Gastroesophageal sphincter (tissue), 4 donors: ENCODE data around the gene MILR1. TPM values are rescaled to one million over a fixed set of nuclear protein-coding genes. Genes with fewer than 3 reads are reported as not detected.
"Not testable (repeated sequence)": the region's sequence is repeated elsewhere in the genome, so short reads cannot be mapped to it uniquely, and the experiment has no call there.

Experiments used
- ATAC-seq: fragments of 150-250 bp; one replicate; pipeline ENCODE4 v1.9.1; 2016; ENCODE audit warnings: mild to moderate bottlenecking, moderate library complexity
- H3K27ac ChIP-seq, 4 donors: fragments of 200-600 bp; sonication (generic) in 3 of 4; 1 replicate in 3 of 4; 2 replicates in 1 of 4; pipeline ENCODE4 v1.5.1; 2016 to 2019
- H3K27me3 ChIP-seq: fragments of 200-600 bp; sonication (generic); one replicate; pipeline ENCODE4 v1.5.1; 2019
- H3K36me3 ChIP-seq, 2 donors: fragments of 200-600 bp; sonication (generic); one replicate each; pipeline ENCODE4 v1.5.1; 2019; ENCODE audit warnings: control low read depth in 1 of 2
- H3K4me1 ChIP-seq, 3 donors: fragments of 200-600 bp; sonication (generic); 1 replicate in 2 of 3; 2 replicates in 1 of 3; pipeline ENCODE4 v1.5.1; 2016 to 2019; ENCODE audit warnings: control low read depth in 2 of 3
- H3K4me3 ChIP-seq, 2 donors: fragments of 200-600 bp; sonication (generic); one replicate each; pipeline ENCODE4 v1.5.1; 2019; ENCODE audit warnings: mild to moderate bottlenecking in 1 of 2, moderate library complexity in 1 of 2
- H3K9me3 ChIP-seq, 3 donors: fragments of 200-600 bp; sonication (generic); one replicate each; pipeline ENCODE4 v1.5.1; 2017 to 2019; ENCODE audit warnings: control low read depth in 2 of 3
- EP300 ChIP-seq: sonication (generic); formaldehyde crosslinking; IDR thresholded peaks from one replicate; pipeline ENCODE4 v1.6.1; 2017; ENCODE audit warnings: antibody characterized with exemption, mild to moderate bottlenecking
- POLR2A ChIP-seq, 2 donors: fragments of 450-650 bp; IDR thresholded peaks; one replicate each; pipeline ENCODE4 v1.6.1; 2017; ENCODE audit warnings: antibody characterized with exemption in 2 of 2, mild to moderate bottlenecking in 2 of 2, moderate library complexity in 1 of 2
- POLR2AphosphoS5 ChIP-seq: sonication (generic); formaldehyde crosslinking; IDR thresholded peaks from one replicate; pipeline ENCODE4 v1.6.1; 2017; ENCODE audit warnings: antibody characterized with exemption
- WGBS, 2 donors: methylation state at CpG; one replicate each; pipeline ENCODE4 v1.1.5; 2018; ENCODE audit warnings: low coverage in 1 of 2; 5-methylcytosine and 5-hydroxymethylcytosine counted together
- total RNA-seq, 4 donors: library from RNA; depleted of rRNA; stranded (reverse); fragments of >200 nt; gene quantifications; one replicate each; pipeline ENCODE4 v1.1.0, GENCODE V29; 2016
- TF ChIP-seq, protein P1 (sequence below), 4 experiments: fragments of 200-600 bp in 2 of 4; fragments of 450-650 bp in 2 of 4; sonication (generic) in 1 of 4; IDR thresholded peaks; one replicate each; pipeline ENCODE4 v1.5.1; 2017 to 2019; ENCODE audit warnings: antibody characterized with exemption in 4 of 4, mild to moderate bottlenecking in 2 of 4, moderate library complexity in 2 of 4

MILR1 gene
- total RNA-seq, 4 donors from 2014 or later = 3.5 to 10.1 (median 7.3) TPM; not detected in 1

DNA sequence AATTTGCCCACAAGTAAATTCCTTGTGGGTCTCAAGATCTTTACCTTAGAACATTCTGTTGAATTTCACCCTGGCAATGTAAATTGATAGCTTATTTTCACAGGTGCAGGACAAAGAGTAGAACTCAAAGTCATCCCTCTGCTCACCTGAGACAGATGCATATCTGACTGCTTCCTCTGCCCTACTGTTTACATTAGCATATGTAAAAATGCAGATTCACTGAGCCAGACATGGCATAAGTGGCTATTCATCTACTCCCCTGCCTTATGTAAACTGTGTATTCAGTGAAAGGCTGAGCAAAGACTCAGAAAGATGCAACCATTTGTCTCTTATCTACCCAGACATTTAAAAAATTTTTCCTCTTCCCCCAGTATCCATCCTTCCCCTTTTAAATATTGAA, 22.3 kb upstream of the MILR1 start:
- Histone ChIP-seq H3K4me1 (no peaks in the 10 kb centered on the region), H3K9me3 (no peaks in the 10 kb centered on the region), H3K36me3 (no peaks in the 10 kb centered on the region), H3K27me3 (peaks cover 22% of the 10 kb centered on the region), H3K27ac (no peak overlapping the region), H3K4me3 (no peak overlapping the region)
- TF ChIP-seq EP300 (no peak), POLR2A (IDR thresholded peaks at IDR 0.05) (no peak), POLR2AphosphoS5 (no peak)
- TF ChIP-seq, protein P1, sequence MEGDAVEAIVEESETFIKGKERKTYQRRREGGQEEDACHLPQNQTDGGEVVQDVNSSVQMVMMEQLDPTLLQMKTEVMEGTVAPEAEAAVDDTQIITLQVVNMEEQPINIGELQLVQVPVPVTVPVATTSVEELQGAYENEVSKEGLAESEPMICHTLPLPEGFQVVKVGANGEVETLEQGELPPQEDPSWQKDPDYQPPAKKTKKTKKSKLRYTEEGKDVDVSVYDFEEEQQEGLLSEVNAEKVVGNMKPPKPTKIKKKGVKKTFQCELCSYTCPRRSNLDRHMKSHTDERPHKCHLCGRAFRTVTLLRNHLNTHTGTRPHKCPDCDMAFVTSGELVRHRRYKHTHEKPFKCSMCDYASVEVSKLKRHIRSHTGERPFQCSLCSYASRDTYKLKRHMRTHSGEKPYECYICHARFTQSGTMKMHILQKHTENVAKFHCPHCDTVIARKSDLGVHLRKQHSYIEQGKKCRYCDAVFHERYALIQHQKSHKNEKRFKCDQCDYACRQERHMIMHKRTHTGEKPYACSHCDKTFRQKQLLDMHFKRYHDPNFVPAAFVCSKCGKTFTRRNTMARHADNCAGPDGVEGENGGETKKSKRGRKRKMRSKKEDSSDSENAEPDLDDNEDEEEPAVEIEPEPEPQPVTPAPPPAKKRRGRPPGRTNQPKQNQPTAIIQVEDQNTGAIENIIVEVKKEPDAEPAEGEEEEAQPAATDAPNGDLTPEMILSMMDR (IDR thresholded peaks at IDR 0.05) = no peak
- ATAC-seq = no peak

DNA sequence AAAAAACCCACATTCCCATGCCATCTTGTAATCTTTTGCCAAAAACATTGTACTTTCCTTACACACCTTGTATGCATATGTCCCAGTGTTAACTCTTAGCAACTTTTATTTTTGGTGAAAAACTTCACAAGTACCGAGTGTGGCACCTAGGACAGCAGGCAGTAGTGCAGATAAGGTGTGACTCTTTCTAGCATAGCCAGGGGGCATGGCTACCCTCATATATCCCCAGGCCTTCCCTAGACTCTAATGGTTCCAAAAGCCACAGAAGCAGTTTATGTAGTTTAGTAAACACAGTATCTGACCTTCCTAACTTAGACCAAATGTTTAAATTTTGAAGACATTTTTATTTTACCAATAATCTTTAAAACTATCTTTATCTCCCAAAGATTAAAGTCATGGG, 20.5 kb upstream of the MILR1 start:
- no peaks in the 10 kb centered on the region for H3K4me1 ChIP-seq
- WGBS, 2 donors = 71 to 89% methylated on average over 1 of the region's 1 CpG
- no peak overlapping the region for H3K4me3 ChIP-seq
- H3K27ac ChIP-seq = no peak overlapping the region
- TF ChIP-seq POLR2A (IDR thresholded peaks at IDR 0.05) (no peak), EP300 (no peak), POLR2AphosphoS5 (no peak)
- TF ChIP-seq, protein P1 (IDR thresholded peaks at IDR 0.05) = no peak
- no peaks in the 10 kb centered on the region for H3K36me3 ChIP-seq
- peaks cover 22% of the 10 kb centered on the region for H3K27me3 ChIP-seq
- no peak for ATAC-seq
- H3K9me3 ChIP-seq = no peaks in the 10 kb centered on the region

DNA sequence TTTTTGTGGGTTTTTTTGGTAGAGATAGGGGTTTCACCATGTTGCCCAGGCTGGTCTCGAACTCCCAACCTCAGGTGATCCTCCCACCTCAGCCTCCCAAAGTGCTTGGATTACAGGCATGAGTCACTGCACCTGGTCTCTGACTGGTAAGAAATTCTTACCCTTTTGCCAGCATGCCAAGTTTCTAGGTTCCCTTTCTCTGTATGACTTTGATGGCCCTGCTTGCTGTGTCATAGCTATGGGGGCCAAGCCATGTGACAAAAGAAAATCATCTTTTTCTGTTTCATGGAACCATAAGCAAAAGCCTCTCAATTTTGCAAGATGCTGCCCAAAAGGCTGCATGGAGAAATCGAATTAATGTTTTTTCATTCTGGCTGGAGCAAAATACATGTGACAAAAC, 18.9 kb upstream of the MILR1 start:
- not testable (repeated sequence) for H3K9me3 ChIP-seq, H3K27ac ChIP-seq, H3K4me1 ChIP-seq, ATAC-seq, H3K36me3 ChIP-seq, H3K4me3 ChIP-seq
- WGBS, 2 donors = 86 to 100% methylated on average over 1 to 2 of the region's 2 CpGs
- H3K27me3 ChIP-seq = peaks cover 22% of the 10 kb centered on the region

DNA sequence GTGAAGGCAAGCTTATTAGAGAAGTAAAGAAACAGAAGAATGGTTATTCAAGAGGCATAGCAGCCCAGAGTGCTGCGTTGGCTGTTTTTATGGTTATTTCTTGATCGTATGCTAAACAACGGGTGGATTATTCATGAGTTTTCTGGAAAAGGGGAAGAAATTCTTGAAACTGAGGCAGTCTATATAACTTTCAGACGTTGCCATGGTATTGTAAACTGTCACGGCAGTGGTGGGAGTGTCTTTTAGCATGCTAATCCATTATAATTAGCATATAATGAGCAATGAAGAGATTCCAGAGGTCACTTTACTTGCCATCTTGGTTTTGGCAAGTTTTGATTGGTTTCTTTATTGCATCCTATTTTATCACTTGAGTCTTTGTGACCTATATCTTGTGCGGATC, 17.4 kb upstream of the MILR1 start:
- no peak overlapping the region for H3K4me3 ChIP-seq
- H3K9me3 ChIP-seq = no peaks in the 10 kb centered on the region
- 64 to 76% methylated on average over 5 to 6 of the region's 6 CpGs for WGBS, 2 donors
- H3K4me1 ChIP-seq = no peaks in the 10 kb centered on the region
- H3K27ac ChIP-seq = no peak overlapping the region
- TF ChIP-seq POLR2A (IDR thresholded peaks at IDR 0.05) (no peak), POLR2AphosphoS5 (no peak), EP300 (no peak)
- TF ChIP-seq, protein P1 (IDR thresholded peaks at IDR 0.05) = no peak
- H3K36me3 ChIP-seq = no peaks in the 10 kb centered on the region
- peaks cover 22% of the 10 kb centered on the region for H3K27me3 ChIP-seq
- no peak for ATAC-seq

DNA sequence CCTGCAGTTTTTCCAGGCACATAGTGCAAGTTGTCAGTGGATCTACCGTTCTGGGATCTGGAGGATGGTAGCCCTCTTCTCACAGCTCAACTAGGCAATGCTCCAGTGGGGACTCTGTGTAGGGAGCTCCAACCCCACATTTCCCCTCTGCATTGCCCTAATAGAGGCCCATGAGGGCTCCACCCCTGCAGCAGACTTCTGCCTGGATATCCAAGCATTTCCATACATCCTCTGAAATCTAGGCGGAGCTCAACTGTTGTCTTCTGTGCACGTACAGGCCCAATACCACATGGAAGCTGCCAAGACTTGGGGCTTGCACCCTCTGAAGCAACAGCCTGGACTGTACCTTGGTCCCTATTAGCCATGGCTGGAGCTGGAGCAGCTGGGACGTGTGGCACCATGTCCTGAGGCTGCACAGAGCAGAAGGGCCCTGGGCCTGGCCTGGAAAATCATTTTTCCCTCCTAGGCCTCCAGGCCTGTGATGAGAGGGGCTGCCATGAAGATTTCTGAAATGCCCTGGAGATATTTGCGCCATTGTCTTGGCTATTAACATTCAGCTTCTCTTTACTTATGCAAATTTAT, 10.9 kb upstream of the MILR1 start:
- Histone ChIP-seq H3K27ac (no peak overlapping the region), H3K4me3 (no peak overlapping the region), H3K36me3 (no peaks in the 10 kb centered on the region), H3K9me3 (peaks cover 0 to 12% (median 0%) of the 10 kb centered on the region in 3 donors), H3K4me1 (peaks cover 0 to 3% (median 0%) of the 10 kb centered on the region in 3 donors), H3K27me3 (no peaks in the 10 kb centered on the region)
- TF ChIP-seq, protein P1 (IDR thresholded peaks at IDR 0.05) = no peak
- TF ChIP-seq EP300 (no peak), POLR2A (IDR thresholded peaks at IDR 0.05) (no peak), POLR2AphosphoS5 (no peak)
- no peak for ATAC-seq
- WGBS, 2 donors = 93% methylated on average over 2 of the region's 5 CpGs; no CpG with 5 or more reads in 1 of the 2 donors

DNA sequence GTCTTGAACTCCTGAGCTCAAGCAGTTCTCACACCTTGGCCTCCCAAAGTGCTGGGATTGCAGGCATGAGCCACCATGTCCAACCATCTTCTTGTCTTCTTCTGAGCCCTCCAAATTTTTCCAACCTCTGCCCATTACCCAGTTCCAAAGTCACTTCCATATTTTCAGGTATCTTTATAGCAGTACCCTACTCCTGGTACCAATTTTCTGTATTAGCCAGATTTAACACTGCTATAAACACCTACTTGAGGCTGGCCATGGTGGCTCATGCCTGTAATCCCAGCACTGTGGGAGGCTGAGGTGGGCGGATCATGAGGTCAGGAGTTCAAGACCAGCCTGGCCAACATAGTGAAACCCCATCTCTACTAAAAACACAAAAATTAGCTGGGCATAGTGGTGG, 9.4 kb upstream of the MILR1 start:
- not testable (repeated sequence) for H3K36me3 ChIP-seq, H3K4me1 ChIP-seq, H3K27me3 ChIP-seq, H3K4me3 ChIP-seq, ATAC-seq, H3K27ac ChIP-seq
- peaks cover 0 to 12% (median 0%) of the 10 kb centered on the region in 3 donors for H3K9me3 ChIP-seq
- no CpG with 5 or more reads among the region's 1 CpG for WGBS, 2 donors
